ENCODE measurements around the gene PTPRN2. TPM values are rescaled to one million over a fixed set of nuclear protein-coding genes. Genes with fewer than 3 reads are reported as not detected.

Gene PTPRN2
- total RNA-seq, 1 experiment from 2014 or later, result 2.1 TPM

GRCh38 chr7:157614457-157615020 lies 973.1 kb downstream of the PTPRN2 start:
- no peaks in the 10 kb centered on the region for H3K9me3 ChIP-seq (ENCODE audit: control insufficient read depth in 1 of 2, insufficient read depth in 1 of 2, low read depth in 1 of 2, low read length in 2 of 2)
- TF ChIP-seq ZNF274 (IDR thresholded peaks at IDR 0.05; ENCODE audit: low read depth, low read length) (no peak), RAD21 (IDR thresholded peaks at IDR 0.05; ENCODE audit: low read depth) (no peak), REST (IDR thresholded peaks at IDR 0.05; ENCODE audit: low read depth) (no peak), SIN3A (IDR thresholded peaks at IDR 0.05; ENCODE audit: low read depth) (no peak), EZH2 (IDR thresholded peaks at IDR 0.05) (no peak), SP1 (IDR thresholded peaks at IDR 0.05; ENCODE audit: low read depth) (no peak), JUND (IDR thresholded peaks at IDR 0.05) (no peak)
- intact Hi-C loops (cut with micrococcal nuclease), result no loop called here
- no peaks in the 10 kb centered on the region for H3K36me3 ChIP-seq (ENCODE audit: control insufficient read depth in 1 of 2, insufficient read depth in 2 of 2, low read length in 2 of 2)
- no peak overlapping the region for H2AFZ ChIP-seq (ENCODE audit: low read depth, low read length, poor library complexity, severe bottlenecking)
- no peaks in the 10 kb centered on the region for H3K27me3 ChIP-seq (ENCODE audit: insufficient read depth, low read length)
- ChIA-PET CTCF (no interaction called here), POLR2A (no interaction called here), RAD21 (ENCODE audit: low non-redundant PET in 1 of 2, low total read pairs in 2 of 2, uncharacterized antibody in 2 of 2, unreplicated experiment in 2 of 2) (no interaction called here)
- no peak overlapping the region for H3K9ac ChIP-seq (ENCODE audit: low read length)
- no peaks in the 10 kb centered on the region for H4K20me1 ChIP-seq (ENCODE audit: insufficient read depth)
- H3K4me2 ChIP-seq (ENCODE audit: low read length), result no peak overlapping the region
- no TSS peak for BruUV-seq (replicated peaks)
- no peak for ATAC-seq
- H3K79me2 ChIP-seq (ENCODE audit: insufficient read depth, low read length), result no peaks in the 10 kb centered on the region
- H3K9me2 ChIP-seq (ENCODE audit: insufficient read depth), result no peaks in the 10 kb centered on the region
- H3K27ac ChIP-seq (ENCODE audit: low read depth, low read length), result no peak overlapping the region
- no peak for DNase-seq (ENCODE audit: low read depth, low spot score)
- no peak overlapping the region for H3K4me3 ChIP-seq (replicated peaks in 1 of 2; ENCODE audit: low read depth in 1 of 2, low read length in 2 of 2)
- no peaks in the 10 kb centered on the region for H3K4me1 ChIP-seq (ENCODE audit: control insufficient read depth in 1 of 2, insufficient read depth in 2 of 2, low read length in 2 of 2)
